Suprapubic skin (tissue), 4 donors: Measurements from ENCODE around the gene WDR46.
"Not testable (repeated sequence)": the region's sequence is repeated elsewhere in the genome, so short reads cannot be mapped to it uniquely, and the experiment has no call there.

Source experiments
- CTCF ChIP-seq, 2 donors: fragments of 200-600 bp in 1 of 2; fragments of 450-650 bp in 1 of 2; sonication (generic) in 1 of 2; IDR thresholded peaks; one replicate each; pipeline ENCODE4 v1.5.1; 2016 to 2019; ENCODE audit warnings: antibody characterized with exemption in 2 of 2, mild to moderate bottlenecking in 1 of 2, moderate library complexity in 1 of 2
- EP300 ChIP-seq: sonication (generic); formaldehyde crosslinking; IDR thresholded peaks from one replicate; pipeline ENCODE4 v1.6.1; 2017; ENCODE audit warnings: antibody characterized with exemption
- POLR2A ChIP-seq, 2 donors: fragments of 450-650 bp; IDR thresholded peaks; one replicate each; pipeline ENCODE4 v1.6.1; 2017; ENCODE audit warnings: antibody characterized with exemption in 2 of 2, mild to moderate bottlenecking in 2 of 2, moderate library complexity in 2 of 2
- POLR2AphosphoS5 ChIP-seq, 3 donors: sonication (generic); formaldehyde crosslinking; IDR thresholded peaks; one replicate each; pipeline ENCODE4 v1.6.1; 2017; ENCODE audit warnings: antibody characterized with exemption in 3 of 3

GRCh38 chr6:33262490-33262889 is 26.5 kb downstream of the WDR46 start:
- TF ChIP-seq CTCF (IDR thresholded peaks at IDR 0.05); POLR2A (IDR thresholded peaks at IDR 0.05); POLR2AphosphoS5 (IDR thresholded peaks at IDR 0.05); EP300: not testable (repeated sequence)
